Fibroblast of lung (primary cell): ENCODE data around the gene C20orf141.

Experiments
- CTCF ChIP-seq, 2 donors: IDR thresholded peaks in 1 of 2; conservative IDR thresholded peaks in 1 of 2; 1 replicate in 1 of 2; 2 replicates in 1 of 2; pipeline ENCODE4 v1.5.1; 2011 to 2012; ENCODE audit warnings: low read length in 2 of 2, control low read depth in 1 of 2, inconsistent platforms in 1 of 2, low read depth in 1 of 2, mild to moderate bottlenecking in 1 of 2
- EZH2 ChIP-seq: IDR thresholded peaks from 2 replicates; pipeline ENCODE4 v1.5.1; 2012; ENCODE audit warnings: low read length, control low read depth, mild to moderate bottlenecking; ENCODE audit errors: missing control alignments

- TF ChIP-seq CTCF (conservative IDR thresholded peaks at IDR 0.05 in 1 of 2, IDR thresholded peaks at IDR 0.05 in 1 of 2; ENCODE audit: low read depth in 1 of 2, low read length in 2 of 2): no peak
- TF ChIP-seq EZH2: no peak
These were observed 9.7 kb upstream of the C20orf141 start for GRCh38 chr20:2804852-2805688.
